Hepatocyte (in vitro differentiated cells): ENCODE measurements around the gene NACA2. TPM values are rescaled to one million over a fixed set of nuclear protein-coding genes. Genes with fewer than 3 reads are reported as not detected.

Experiments used
- DNase-seq: peaks from one replicate; pipeline ENCODE4 v3.0.0-alpha.2; 2016; ENCODE audit warnings: low spot score
- H2AFZ ChIP-seq: fragments of 200-600 bp; sonication (generic); 2 replicates; pipeline ENCODE4 v1.6.0; 2016; ENCODE audit warnings: antibody characterized with exemption, mild to moderate bottlenecking
- H3K27ac ChIP-seq: fragments of 200-600 bp; sonication (generic); 2 replicates; pipeline ENCODE4 v1.5.1; 2016; ENCODE audit warnings: mild to moderate bottlenecking
- H3K27me3 ChIP-seq: fragments of 200-600 bp; sonication (generic); 2 replicates; pipeline ENCODE4 v1.6.1; 2016
- H3K36me3 ChIP-seq: fragments of 200-600 bp; sonication (generic); replicated peaks from 2 replicates; pipeline ENCODE4 v1.5.1; 2016; ENCODE audit warnings: low read depth; ENCODE audit not compliant: insufficient read depth
- H3K4me1 ChIP-seq: fragments of 200-600 bp; sonication (generic); 2 replicates; pipeline ENCODE4 v1.5.1; 2016; ENCODE audit warnings: mild to moderate bottlenecking, moderate library complexity; ENCODE audit not compliant: insufficient read depth
- H3K4me2 ChIP-seq: fragments of 200-600 bp; sonication (generic); 2 replicates; pipeline ENCODE4 v1.6.0; 2016
- H3K4me3 ChIP-seq: fragments of 200-600 bp; sonication (generic); 2 replicates; pipeline ENCODE4 v1.5.1; 2016; ENCODE audit warnings: mild to moderate bottlenecking
- H3K79me2 ChIP-seq: fragments of 200-600 bp; sonication (generic); 2 replicates; pipeline ENCODE4 v1.6.0; 2017; ENCODE audit warnings: mild to moderate bottlenecking
- H3K9me2 ChIP-seq: fragments of 200-600 bp; sonication (generic); replicated peaks from 2 replicates; pipeline ENCODE4 v1.6.0; 2017; ENCODE audit warnings: mild to moderate bottlenecking; ENCODE audit not compliant: insufficient read depth
- H3K9me3 ChIP-seq: fragments of 200-600 bp; sonication (generic); 2 replicates; pipeline ENCODE4 v1.5.1; 2016; ENCODE audit warnings: low read depth, mild to moderate bottlenecking
- H4K20me1 ChIP-seq: fragments of 200-600 bp; sonication (generic); 2 replicates; pipeline ENCODE4 v1.6.0; 2016; ENCODE audit warnings: mild to moderate bottlenecking; ENCODE audit not compliant: insufficient read depth, poor library complexity, severe bottlenecking
- CTCF ChIP-seq: fragments of 200-600 bp; sonication (generic); IDR thresholded peaks from 2 replicates; pipeline ENCODE4 v1.5.1; 2016; ENCODE audit warnings: antibody characterized with exemption, mild to moderate bottlenecking; ENCODE audit not compliant: poor library complexity
- EZH2 ChIP-seq: fragments of 200-600 bp; sonication (generic); IDR thresholded peaks from 2 replicates; pipeline ENCODE4 v1.6.1; 2016; ENCODE audit warnings: antibody characterized with exemption, mild to moderate bottlenecking, borderline replicate concordance
- EZH2phosphoT487 ChIP-seq: fragments of 200-600 bp; sonication (generic); IDR thresholded peaks from one replicate; pipeline ENCODE4 v1.6.1; 2018; ENCODE audit warnings: antibody characterized with exemption, mild to moderate bottlenecking, low read depth, moderate library complexity; ENCODE audit not compliant: unreplicated experiment, severe bottlenecking
- WGBS: methylation state at CpG from one replicate; pipeline ENCODE4 v1.1.6; 2016; ENCODE audit warnings: low lambda C conversion rate; ENCODE audit errors: missing lambda C conversion rate; 5-methylcytosine and 5-hydroxymethylcytosine counted together
- polyA plus RNA-seq: library from polyadenylated mRNA; unstranded; fragments of >200 nt; fragmentation: Nextera tagmentation; extraction: Ambion mirVana; gene quantifications from 2 replicates; pipeline ENCODE4 v1.2.1, GENCODE V29; 2016
- total RNA-seq: library from RNA; depleted of rRNA; stranded (reverse); fragments of >200 nt; gene quantifications from 2 replicates; pipeline ENCODE4 v1.2.3, GENCODE V29; 2014

The NACA2 gene
- total and polyA plus RNA-seq, 2 experiments from 2014 or later: not detected

- no peak overlapping the region for H2AFZ ChIP-seq
- no peak for DNase-seq
- no peaks in the 10 kb centered on the region for H4K20me1 ChIP-seq
- no peaks in the 10 kb centered on the region for H3K36me3 ChIP-seq
- no peaks in the 10 kb centered on the region for H3K79me2 ChIP-seq
- no peak overlapping the region for H3K27ac ChIP-seq
- TF ChIP-seq EZH2 (no peak), EZH2phosphoT487 (no peak), CTCF (no peak)
- no peaks in the 10 kb centered on the region for H3K9me2 ChIP-seq
- H3K27me3 ChIP-seq: no peaks in the 10 kb centered on the region
- 100% methylated on average over 1 of the region's 1 CpG for WGBS
- no peak overlapping the region for H3K4me2 ChIP-seq
- no peak overlapping the region for H3K4me3 ChIP-seq
- no peaks in the 10 kb centered on the region for H3K9me3 ChIP-seq
- no peaks in the 10 kb centered on the region for H3K4me1 ChIP-seq
Measured at GRCh38 chr17:61619953-61620352, 28.9 kb upstream of the NACA2 start.

- Histone ChIP-seq H3K9me3 (no peaks in the 10 kb centered on the region), H3K4me2 (no peak overlapping the region), H3K79me2 (no peaks in the 10 kb centered on the region), H3K9me2 (no peaks in the 10 kb centered on the region), H4K20me1 (no peaks in the 10 kb centered on the region), H3K4me1 (no peaks in the 10 kb centered on the region), H3K27ac (no peak overlapping the region), H3K4me3 (no peak overlapping the region), H3K36me3 (no peaks in the 10 kb centered on the region), H3K27me3 (no peaks in the 10 kb centered on the region), H2AFZ (no peak overlapping the region)
- TF ChIP-seq CTCF (no peak), EZH2phosphoT487 (no peak), EZH2 (no peak)
- DNase-seq: no peak
- WGBS: 92% methylated on average over 1 of the region's 1 CpG
Measured at GRCh38 chr17:61619493-61619892, 28.5 kb upstream of the NACA2 start.

- no peak overlapping the region for H2AFZ ChIP-seq
- H3K9me2 ChIP-seq: no peaks in the 10 kb centered on the region
- H3K4me2 ChIP-seq: no peak overlapping the region
- DNase-seq: no peak
- no peak for TF ChIP-seq EZH2
- no peak for TF ChIP-seq CTCF
- no peak for TF ChIP-seq EZH2phosphoT487
- no peak overlapping the region for H3K27ac ChIP-seq
- H3K36me3 ChIP-seq: no peaks in the 10 kb centered on the region
- no peaks in the 10 kb centered on the region for H3K9me3 ChIP-seq
- H3K27me3 ChIP-seq: no peaks in the 10 kb centered on the region
- no peaks in the 10 kb centered on the region for H3K79me2 ChIP-seq
- 91% methylated on average over 1 of the region's 1 CpG for WGBS
- no peaks in the 10 kb centered on the region for H3K4me1 ChIP-seq
- no peaks in the 10 kb centered on the region for H4K20me1 ChIP-seq
- no peak overlapping the region for H3K4me3 ChIP-seq
Measured at GRCh38 chr17:61618950-61619349, 27.9 kb upstream of the NACA2 start.

DNA sequence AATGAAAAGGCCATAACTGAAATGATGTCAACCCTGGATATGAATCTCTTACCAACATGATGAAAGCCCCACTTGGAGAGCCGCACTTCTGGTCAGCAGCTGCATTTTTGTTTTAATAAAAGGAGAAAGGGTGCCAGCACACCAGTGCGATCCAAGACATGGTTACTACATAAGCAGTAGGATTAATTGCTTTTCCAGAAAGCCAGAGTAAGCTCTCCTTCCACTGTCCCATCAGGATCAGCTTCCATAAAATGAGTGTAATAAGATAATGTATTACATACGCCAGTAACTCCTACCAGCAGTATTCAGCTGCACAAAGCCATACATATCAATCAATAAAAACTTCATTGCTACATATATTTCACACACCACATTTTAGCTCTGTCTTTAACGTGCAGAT, 26.3 kb upstream of the NACA2 start:
- no peak overlapping the region for H2AFZ ChIP-seq
- H3K4me3 ChIP-seq: no peak overlapping the region
- H3K36me3 ChIP-seq: no peaks in the 10 kb centered on the region
- no peak for DNase-seq
- TF ChIP-seq CTCF (no peak), EZH2phosphoT487 (no peak), EZH2 (no peak)
- H3K27ac ChIP-seq: no peak overlapping the region
- H3K4me2 ChIP-seq: no peak overlapping the region
- H3K9me2 ChIP-seq: no peaks in the 10 kb centered on the region
- no peaks in the 10 kb centered on the region for H4K20me1 ChIP-seq
- H3K4me1 ChIP-seq: no peaks in the 10 kb centered on the region
- 49% methylated on average over 4 of the region's 4 CpGs for WGBS
- H3K9me3 ChIP-seq: no peaks in the 10 kb centered on the region
- H3K79me2 ChIP-seq: no peaks in the 10 kb centered on the region
- H3K27me3 ChIP-seq: no peaks in the 10 kb centered on the region
